Sigmoid colon (tissue), 4 donors: Measurements from ENCODE around the gene CCNYL1.

Source experiments
- CTCF ChIP-seq, 4 experiments: fragments of 450-650 bp in 3 of 4; fragments of 200-600 bp in 1 of 4; IDR thresholded peaks; one replicate each; pipeline ENCODE4 v1.5.1; 2016 to 2019; ENCODE audit warnings: antibody characterized with exemption in 4 of 4, mild to moderate bottlenecking in 3 of 4, moderate library complexity in 2 of 4
- EP300 ChIP-seq, 4 donors: sonication (generic); formaldehyde crosslinking; IDR thresholded peaks; one replicate each; pipeline ENCODE4 v1.6.1; 2017; ENCODE audit warnings: antibody characterized with exemption in 4 of 4

- TF ChIP-seq CTCF (IDR thresholded peaks at IDR 0.05) (peak in 3 of 4 experiments; percentile 19 to 42 (median 20)), EP300 (IDR thresholded peaks at IDR 0.05) (no peak)
Observed at GRCh38 chr2:207767461-207768167, 56.2 kb downstream of the CCNYL1 start.
